Large intestine (tissue), 3 donors: ENCODE data around the gene KPTN. TPM values are rescaled to one million over a fixed set of nuclear protein-coding genes. Genes with fewer than 3 reads are reported as not detected.
A peak's percentile ranks its signal among the peaks of the same experiment; 100 is the strongest.

Experiments
- DNase-seq, 2 donors: peaks; one replicate each; pipeline versions ENCODE4 v3.0.0 to v3.0.0-alpha.2; 2013
- H3K27ac ChIP-seq: one replicate; pipeline ENCODE4 v1.5.1; 2013; ENCODE audit warnings: low read length
- H3K27me3 ChIP-seq: 2 replicates; pipeline ENCODE4 v1.6.1; 2013; ENCODE audit warnings: low read length; ENCODE audit not compliant: control insufficient read depth, insufficient read depth
- H3K36me3 ChIP-seq: 2 replicates; pipeline ENCODE4 v1.6.1; 2013; ENCODE audit warnings: low read length; ENCODE audit not compliant: control insufficient read depth, insufficient read depth
- H3K4me1 ChIP-seq: one replicate; pipeline ENCODE4 v1.6.1; 2013; ENCODE audit warnings: low read length; ENCODE audit not compliant: control insufficient read depth, insufficient read depth
- H3K4me3 ChIP-seq: one replicate; pipeline ENCODE4 v1.5.1; 2013; ENCODE audit warnings: low read length
- H3K9me3 ChIP-seq: one replicate; pipeline ENCODE4 v1.6.1; 2013; ENCODE audit warnings: mild to moderate bottlenecking, low read depth, low read length, moderate library complexity; ENCODE audit not compliant: control insufficient read depth
- WGBS: methylation state at CpG from one replicate; pipeline ENCODE4 v1.1.5; 2013; ENCODE audit warnings: low lambda C conversion rate; ENCODE audit not compliant: insufficient coverage; 5-methylcytosine and 5-hydroxymethylcytosine counted together
- polyA plus RNA-seq: library from polyadenylated mRNA; unstranded; fragments of 120-200 nt; gene quantifications from one replicate; pipeline ENCODE4 v1.2.1, GENCODE V29; 2013

The KPTN gene
- polyA plus RNA-seq, 1 donor = 9.4 TPM

DNA sequence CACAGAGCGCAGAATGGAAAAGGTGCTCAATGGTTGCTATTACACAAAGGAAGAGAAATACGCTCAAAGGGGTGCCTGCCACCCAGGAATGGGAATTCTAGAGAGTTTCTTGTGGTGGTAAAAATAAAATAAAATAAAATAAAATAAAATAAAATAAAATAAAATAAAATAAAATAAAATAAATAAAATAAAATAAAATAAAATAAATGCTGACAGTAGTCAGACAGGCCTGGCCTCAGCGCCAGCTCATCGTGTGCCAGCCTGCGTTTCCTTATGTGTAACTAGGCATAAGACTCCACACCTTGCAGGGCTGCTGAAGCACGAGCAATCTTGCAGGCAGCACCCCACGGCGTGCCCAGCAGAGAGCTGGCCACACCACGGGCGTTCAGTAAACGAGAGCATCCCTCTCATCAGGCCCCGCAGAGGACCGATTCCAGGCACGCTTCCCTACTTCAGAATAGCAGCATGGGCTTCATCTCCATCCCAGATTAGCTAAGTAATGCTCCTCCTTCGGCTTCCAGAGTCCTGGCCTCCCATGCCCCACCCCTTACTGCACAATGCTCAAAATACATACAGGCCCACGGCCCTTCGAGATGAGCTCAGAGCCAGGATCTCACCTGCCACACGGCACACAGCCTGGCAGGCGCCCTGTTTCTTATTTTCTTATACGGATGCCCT lies 25.3 kb upstream of the KPTN start:
- no peak overlapping the region for H3K27ac ChIP-seq
- H3K4me3 ChIP-seq = no peak overlapping the region
- no peaks in the 10 kb centered on the region for H3K27me3 ChIP-seq
- 93% methylated on average over 3 of the region's 20 CpGs for WGBS
- no peaks in the 10 kb centered on the region for H3K9me3 ChIP-seq
- DNase-seq = no peak
- H3K4me1 ChIP-seq = peaks cover 50% of the 10 kb centered on the region
- peaks cover 22% of the 10 kb centered on the region for H3K36me3 ChIP-seq

DNA sequence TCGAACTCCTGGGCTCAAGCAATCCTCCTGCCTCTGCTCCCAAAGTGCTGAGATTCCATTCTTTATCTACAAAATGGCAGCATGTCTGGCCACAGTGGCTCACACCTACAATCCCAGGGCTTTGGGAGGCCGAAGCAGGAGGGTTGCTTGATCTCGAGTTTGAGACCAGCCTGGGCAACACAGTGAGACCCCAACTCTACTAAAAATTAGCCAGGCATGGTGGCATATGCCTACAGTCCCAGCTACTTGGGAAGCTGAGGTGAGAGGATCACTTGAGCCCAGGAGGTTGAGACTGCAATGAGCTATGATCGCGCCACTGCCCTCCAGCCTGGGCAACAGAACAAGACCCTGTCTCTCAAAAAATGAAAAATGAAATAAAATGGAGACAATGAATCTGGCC lies 24.7 kb upstream of the KPTN start:
- peaks cover 26% of the 10 kb centered on the region for H3K36me3 ChIP-seq
- peaks cover 50% of the 10 kb centered on the region for H3K4me1 ChIP-seq
- 100% methylated on average over 2 of the region's 5 CpGs for WGBS
- no peak overlapping the region for H3K4me3 ChIP-seq
- H3K27ac ChIP-seq = no peak overlapping the region
- no peaks in the 10 kb centered on the region for H3K9me3 ChIP-seq
- H3K27me3 ChIP-seq = no peaks in the 10 kb centered on the region
- no peak for DNase-seq

DNA sequence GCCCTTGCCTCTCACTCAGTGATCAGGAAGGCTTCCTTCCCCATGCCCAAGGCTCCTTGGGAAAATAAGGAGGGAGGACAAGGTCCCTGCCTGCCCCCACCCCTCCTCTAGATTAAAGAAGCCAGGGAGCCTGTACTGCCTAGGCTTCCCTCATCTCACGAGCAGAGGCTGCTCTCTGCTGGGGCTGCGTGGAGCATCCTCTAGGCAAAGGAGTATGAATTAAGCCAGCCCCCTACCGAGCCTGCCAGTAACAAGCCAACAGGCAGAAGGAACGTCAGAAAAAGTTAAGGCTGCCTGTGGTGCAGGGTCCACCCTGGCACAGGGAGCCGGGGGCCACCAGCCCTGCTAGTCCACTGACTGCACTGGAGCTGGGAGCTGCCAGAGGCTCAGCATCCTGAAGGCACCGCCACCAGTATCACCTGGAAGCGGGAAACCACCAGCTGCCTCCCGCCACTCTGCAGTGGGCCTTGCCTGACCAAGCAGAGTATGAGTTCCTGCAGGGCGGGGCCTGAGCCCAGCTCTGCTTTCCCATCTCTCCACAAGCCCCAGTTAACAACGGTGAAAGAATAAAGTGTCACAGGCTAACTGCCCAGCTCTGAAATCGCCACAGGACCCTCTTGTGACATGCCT lies 24.0 kb upstream of the KPTN start:
- Histone ChIP-seq H3K4me3 (no peak overlapping the region), H3K4me1 (peaks cover 44% of the 10 kb centered on the region), H3K36me3 (peaks cover 33% of the 10 kb centered on the region), H3K27ac (peak overlapping the region; percentile 79), H3K27me3 (no peaks in the 10 kb centered on the region), H3K9me3 (no peaks in the 10 kb centered on the region)
- no peak for DNase-seq
- 50% methylated on average over 1 of the region's 11 CpGs for WGBS

DNA sequence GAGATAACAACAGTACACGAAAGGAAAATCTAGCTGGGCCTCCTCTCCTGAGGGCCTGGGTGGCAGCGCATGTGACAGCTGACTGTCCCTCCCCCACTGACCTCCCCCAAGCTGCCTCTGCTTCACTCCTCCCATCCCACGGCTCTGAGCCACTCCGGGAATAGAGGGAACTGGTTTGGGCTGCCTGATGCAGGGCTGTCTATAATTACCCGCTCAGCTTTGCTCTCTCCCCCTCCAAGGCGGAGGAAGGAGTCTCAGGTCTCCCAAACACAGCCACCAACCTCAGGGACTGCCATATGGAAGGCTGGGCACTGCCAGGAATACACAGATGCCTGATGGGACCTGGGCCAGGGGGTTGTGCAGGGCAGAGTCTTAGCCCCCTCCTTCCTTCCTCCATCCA lies 23.0 kb upstream of the KPTN start:
- H3K27ac ChIP-seq = peak overlapping the region; percentile 79
- H3K27me3 ChIP-seq = no peaks in the 10 kb centered on the region
- WGBS = no CpG with 5 or more reads among the region's 6 CpGs
- no peak overlapping the region for H3K4me3 ChIP-seq
- peaks cover 40% of the 10 kb centered on the region for H3K36me3 ChIP-seq
- DNase-seq = peak; percentile 76 to 88
- peaks cover 35% of the 10 kb centered on the region for H3K4me1 ChIP-seq
- H3K9me3 ChIP-seq = no peaks in the 10 kb centered on the region

DNA sequence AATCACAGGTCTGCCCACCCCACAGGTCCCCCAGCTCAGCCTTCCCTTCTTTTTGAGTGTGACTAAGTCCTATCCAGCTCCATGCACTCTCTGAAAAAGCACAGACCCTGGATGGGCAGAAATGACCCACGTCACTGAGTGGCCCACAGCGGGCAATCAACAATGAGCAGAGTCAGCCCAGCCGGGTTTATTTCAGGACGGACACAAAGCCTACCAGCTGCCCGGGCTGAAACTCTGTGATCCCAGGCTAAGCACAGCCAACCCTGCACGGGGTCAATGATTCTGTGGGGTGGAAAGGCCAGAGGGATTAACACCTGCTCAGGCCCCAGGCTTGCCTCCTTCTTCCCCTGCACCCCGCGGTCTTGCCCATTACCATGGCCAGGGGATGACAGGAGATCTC lies 22.4 kb upstream of the KPTN start:
- Histone ChIP-seq H3K4me1 (peaks cover 29% of the 10 kb centered on the region), H3K36me3 (peaks cover 44% of the 10 kb centered on the region), H3K27ac (peak overlapping the region; percentile 79), H3K4me3 (no peak overlapping the region), H3K9me3 (no peaks in the 10 kb centered on the region), H3K27me3 (no peaks in the 10 kb centered on the region)
- no CpG with 5 or more reads among the region's 8 CpGs for WGBS
- DNase-seq = no peak

DNA sequence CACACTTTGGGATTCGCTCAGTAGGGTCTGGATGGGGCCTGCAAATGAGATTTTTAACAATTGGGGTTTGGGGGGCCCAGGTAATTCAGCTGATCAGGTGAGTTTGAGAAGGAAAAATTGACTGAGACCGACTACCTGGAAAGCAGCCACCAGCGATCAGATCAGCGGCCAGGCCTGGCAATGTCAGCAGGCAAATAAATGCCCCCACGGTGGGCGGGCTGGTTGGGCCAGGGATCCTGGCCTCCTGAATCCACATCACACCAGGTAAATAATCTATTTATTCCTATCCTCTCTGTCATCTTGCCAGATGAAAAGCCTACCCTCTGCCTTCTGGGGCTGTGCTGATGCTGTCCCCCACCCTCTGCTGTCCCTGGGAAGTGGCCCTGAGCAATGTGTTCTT lies 21.5 kb upstream of the KPTN start:
- H3K27ac ChIP-seq = no peak overlapping the region

DNA sequence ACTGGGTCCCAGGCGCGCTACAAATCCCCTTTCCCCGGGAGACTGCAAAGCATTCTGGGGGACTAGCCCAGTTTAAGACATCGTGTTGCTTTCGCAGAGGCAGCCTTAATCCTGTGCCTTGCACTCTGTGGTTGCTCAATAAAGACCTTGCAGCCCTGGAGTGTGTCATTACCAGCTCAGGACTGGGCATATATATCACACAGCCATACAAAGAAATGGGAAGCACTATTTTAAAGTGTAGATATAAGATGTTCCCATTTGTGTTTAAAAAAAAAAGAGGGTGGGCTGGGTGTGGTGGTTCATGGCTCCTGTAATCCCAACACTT lies 19.8 kb upstream of the KPTN start:
- peaks cover 59% of the 10 kb centered on the region for H3K36me3 ChIP-seq
- no peak overlapping the region for H3K27ac ChIP-seq
- no peaks in the 10 kb centered on the region for H3K27me3 ChIP-seq
- DNase-seq = no peak
- H3K9me3 ChIP-seq = no peaks in the 10 kb centered on the region
- WGBS = no CpG with 5 or more reads among the region's 5 CpGs
- peaks cover 22% of the 10 kb centered on the region for H3K4me1 ChIP-seq
- H3K4me3 ChIP-seq = no peak overlapping the region

More for the DNA sequence above, 21.5 kb upstream of the KPTN start:
- Histone ChIP-seq H3K4me3 (no peak overlapping the region), H3K27me3 (no peaks in the 10 kb centered on the region), H3K9me3 (no peaks in the 10 kb centered on the region), H3K36me3 (peaks cover 51% of the 10 kb centered on the region), H3K4me1 (peaks cover 22% of the 10 kb centered on the region)
- no peak for DNase-seq
- WGBS = no CpG with 5 or more reads among the region's 6 CpGs

DNA sequence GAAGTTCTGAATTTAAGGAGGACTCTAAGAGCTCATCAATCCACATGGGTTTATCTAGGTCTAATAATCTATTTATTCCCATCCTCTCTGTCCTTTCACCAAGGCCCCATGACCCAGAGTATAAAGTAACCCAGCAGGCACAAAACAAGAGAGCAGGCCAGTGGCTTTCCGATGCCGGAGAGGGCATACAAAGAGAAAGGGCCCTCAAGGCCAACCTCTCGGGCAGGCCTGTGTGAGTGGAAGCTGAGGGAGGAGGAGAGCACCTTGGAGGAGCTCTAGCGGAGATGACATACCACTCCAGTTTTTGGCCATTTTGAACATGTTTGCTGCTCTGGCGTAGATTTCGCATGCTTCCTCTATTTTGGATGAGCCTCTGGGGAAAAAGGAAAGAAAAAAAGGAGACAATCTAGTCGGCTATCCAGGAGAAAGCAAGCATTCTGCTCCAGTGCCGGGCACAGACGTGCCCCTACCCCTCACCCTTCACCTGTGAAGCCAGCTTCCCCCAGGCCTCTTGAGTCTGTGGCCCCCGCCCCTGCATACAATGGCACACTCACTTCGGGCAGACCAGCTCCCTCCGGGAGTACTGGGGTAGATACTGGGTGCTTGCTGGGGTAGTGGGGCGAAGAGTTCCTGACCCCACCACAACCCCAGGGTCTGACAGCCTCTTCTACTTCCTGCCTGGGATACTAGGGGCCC lies 19.3 kb upstream of the KPTN start:
- peaks cover 22% of the 10 kb centered on the region for H3K4me1 ChIP-seq

DNA sequence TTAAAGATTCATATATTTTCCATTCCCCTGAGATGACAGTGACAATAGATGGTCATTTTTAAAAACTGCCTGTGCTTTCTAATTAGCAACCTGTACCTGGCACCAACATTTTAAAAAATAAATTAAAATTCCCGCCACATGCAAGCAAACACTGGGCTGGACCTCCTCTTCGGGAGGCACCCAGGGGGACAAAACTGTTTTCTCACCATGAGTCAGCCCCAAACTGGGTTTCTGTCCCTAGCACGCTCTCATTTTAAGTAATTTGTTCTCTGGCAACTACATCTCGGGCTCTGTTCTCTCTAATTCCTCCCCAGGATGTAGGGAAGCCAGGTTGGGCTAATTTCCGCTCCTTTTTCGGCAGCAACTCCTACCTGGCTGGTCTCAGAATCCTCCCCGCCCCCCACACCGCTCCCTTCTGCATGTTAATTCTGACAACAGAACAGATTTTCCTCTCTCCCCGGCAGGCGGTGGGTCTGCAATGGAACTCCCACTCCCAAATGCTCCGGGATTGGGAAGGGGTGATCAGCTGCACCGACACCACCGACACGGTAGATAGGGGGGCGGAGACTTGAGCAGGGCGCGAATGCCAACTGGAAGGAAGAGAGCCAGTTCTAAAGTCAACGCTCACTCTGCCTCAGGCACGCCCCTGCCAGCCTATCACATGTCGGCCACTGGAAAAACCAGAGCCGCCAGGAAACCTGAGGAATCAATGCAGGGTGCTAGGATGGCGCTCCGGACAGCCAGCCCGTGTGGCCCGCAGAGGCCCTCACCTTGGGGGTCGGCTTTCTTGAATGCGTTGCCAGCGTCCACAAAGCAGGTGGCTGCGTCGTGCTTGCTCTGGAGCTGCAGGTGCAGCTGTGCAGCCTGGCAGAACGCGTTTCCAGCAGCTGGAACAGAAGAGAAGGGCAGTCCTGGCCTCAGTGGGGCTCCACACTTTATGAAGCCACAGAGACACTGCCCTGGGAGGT lies 16.1 kb upstream of the KPTN start:
- H3K27ac ChIP-seq = no peak overlapping the region
- H3K4me1 ChIP-seq = no peaks in the 10 kb centered on the region
- no CpG with 5 or more reads among the region's 32 CpGs for WGBS
- H3K36me3 ChIP-seq = peaks cover 89% of the 10 kb centered on the region
- no peak overlapping the region for H3K4me3 ChIP-seq
- no peaks in the 10 kb centered on the region for H3K9me3 ChIP-seq
- no peak for DNase-seq
- H3K27me3 ChIP-seq = no peaks in the 10 kb centered on the region

More for the DNA sequence above, 19.3 kb upstream of the KPTN start:
- no peak overlapping the region for H3K27ac ChIP-seq
- H3K4me3 ChIP-seq = no peak overlapping the region
- peaks cover 64% of the 10 kb centered on the region for H3K36me3 ChIP-seq
- WGBS = no CpG with 5 or more reads among the region's 13 CpGs
- no peak for DNase-seq
- H3K27me3 ChIP-seq = no peaks in the 10 kb centered on the region
- H3K9me3 ChIP-seq = no peaks in the 10 kb centered on the region

DNA sequence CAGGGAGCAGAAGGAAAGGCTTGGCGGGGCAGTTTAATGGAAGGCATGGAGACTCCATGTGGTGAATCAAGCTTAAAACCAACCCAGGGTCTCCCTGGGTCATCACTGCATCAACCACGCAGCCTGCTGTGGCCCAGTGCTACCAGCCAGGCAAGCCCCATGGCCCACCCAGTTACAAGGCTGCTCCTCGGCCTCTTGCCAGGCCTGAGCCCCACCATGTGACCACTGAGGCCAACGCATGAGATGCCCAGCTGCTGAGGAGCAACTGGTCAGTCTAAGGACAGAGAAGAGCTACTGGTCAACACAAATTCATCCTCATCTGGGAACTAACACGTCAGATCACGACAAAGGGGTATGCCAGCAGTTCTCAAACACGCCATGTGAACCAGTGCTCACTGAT lies 15.4 kb upstream of the KPTN start:
- H3K4me3 ChIP-seq = no peak overlapping the region
- no peaks in the 10 kb centered on the region for H3K4me1 ChIP-seq
- H3K9me3 ChIP-seq = no peaks in the 10 kb centered on the region
- peaks cover 91% of the 10 kb centered on the region for H3K36me3 ChIP-seq
- no peak for DNase-seq
- H3K27ac ChIP-seq = no peak overlapping the region
- H3K27me3 ChIP-seq = no peaks in the 10 kb centered on the region
- no CpG with 5 or more reads among the region's 7 CpGs for WGBS
